Prostate gland (tissue), 2 donors: Measurements from ENCODE around the gene S100A12. TPM values are rescaled to one million over a fixed set of nuclear protein-coding genes. Genes with fewer than 3 reads are reported as not detected.

Source experiments
- DNase-seq: peaks from one replicate; pipeline ENCODE4 v3.0.0-alpha.2; 2019; ENCODE audit warnings: low spot score
- H3K27ac ChIP-seq, 2 donors: fragments of 200-600 bp; sonication (generic); 2 replicates each; pipeline ENCODE4 v1.5.1; 2017 to 2019
- H3K27me3 ChIP-seq: fragments of 200-600 bp; sonication (generic); replicated peaks from 2 replicates; pipeline ENCODE4 v1.5.1; 2019; ENCODE audit not compliant: insufficient read depth
- H3K36me3 ChIP-seq, 2 donors: fragments of 200-600 bp; sonication (generic); 1 replicate in 1 of 2; 2 replicates in 1 of 2; pipeline versions ENCODE4 v1.5.1 to v1.8.1; 2017 to 2019
- H3K4me1 ChIP-seq: fragments of 200-600 bp; sonication (generic); replicated peaks from 2 replicates; pipeline ENCODE4 v1.5.1; 2019
- H3K4me3 ChIP-seq, 2 donors: fragments of 200-600 bp; sonication (generic); 2 replicates each; pipeline ENCODE4 v1.5.1; 2017 to 2019
- H3K9me3 ChIP-seq: fragments of 200-600 bp; sonication (generic); 2 replicates; pipeline ENCODE4 v1.5.1; 2017
- POLR2A ChIP-seq: fragments of 450-650 bp; IDR thresholded peaks from one replicate; pipeline ENCODE4 v1.6.1; 2016; ENCODE audit warnings: antibody characterized with exemption, mild to moderate bottlenecking
- POLR2AphosphoS5 ChIP-seq: sonication (generic); formaldehyde crosslinking; IDR thresholded peaks from one replicate; pipeline ENCODE4 v1.6.1; 2017; ENCODE audit warnings: antibody characterized with exemption
- WGBS: methylation state at CpG from one replicate; pipeline ENCODE4 v1.1.5; 2018; 5-methylcytosine and 5-hydroxymethylcytosine counted together
- intact Hi-C: fragments of 100-400 bp; cut with DNase I; formaldehyde crosslinking; loops from one replicate; pipeline ENCODE4 v1.14.2; 2022
- total RNA-seq, 2 donors: library from RNA; depleted of rRNA; stranded (reverse); fragments of >200 nt; gene quantifications; one replicate each; pipeline ENCODE4 v1.1.0, GENCODE V29; 2016
- TF ChIP-seq, protein P1 (sequence below), 4 experiments: fragments of 200-600 bp in 2 of 4; fragments of 450-650 bp in 2 of 4; sonication (generic) in 2 of 4; IDR thresholded peaks; 1 replicate in 3 of 4; 2 replicates in 1 of 4; pipeline ENCODE4 v1.5.1; 2016 to 2019; ENCODE audit warnings: antibody characterized with exemption in 4 of 4, mild to moderate bottlenecking in 2 of 4, moderate library complexity in 2 of 4

S100A12 gene
- total RNA-seq, 2 donors from 2014 or later: not detected

DNA sequence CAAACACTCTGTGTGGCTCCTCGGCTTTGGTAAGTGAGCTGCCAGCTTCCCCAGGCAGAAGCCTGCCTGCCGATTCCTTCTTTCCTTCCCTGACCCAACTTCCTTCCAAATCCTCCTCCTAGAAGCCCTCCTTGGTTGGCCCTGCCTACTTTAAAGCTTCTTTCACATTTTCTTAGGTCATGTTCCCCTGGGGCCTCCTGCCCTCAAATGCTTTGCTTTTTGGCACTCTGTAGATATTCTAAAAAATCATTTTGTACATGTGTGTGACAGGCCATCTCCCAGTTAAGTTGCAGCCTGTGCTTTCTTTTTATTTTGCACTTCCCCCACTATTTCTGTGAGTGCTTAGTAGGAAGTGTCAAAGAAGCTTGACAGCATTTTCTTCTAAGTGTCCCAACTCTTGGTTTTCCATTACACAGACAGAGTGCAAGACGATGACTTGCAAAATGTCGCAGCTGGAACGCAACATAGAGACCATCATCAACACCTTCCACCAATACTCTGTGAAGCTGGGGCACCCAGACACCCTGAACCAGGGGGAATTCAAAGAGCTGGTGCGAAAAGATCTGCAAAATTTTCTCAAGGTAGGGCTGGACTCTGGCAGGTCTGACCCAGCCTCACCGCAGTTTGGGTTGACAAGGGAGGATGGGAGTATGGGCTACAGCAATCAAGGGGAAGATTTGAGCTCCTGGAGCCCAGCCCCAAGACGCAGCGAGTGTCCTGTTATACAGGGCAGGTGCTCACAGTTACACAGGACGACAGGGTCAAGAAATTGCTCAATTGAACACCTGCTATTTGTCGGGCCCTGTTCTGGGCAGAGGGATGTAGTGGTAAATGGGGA is 17.3 kb downstream of the S100A12 start, which contains the start of gene S100A9:
Gene S100A9 (plus strand): TSS at position 2 of the 838 bp plus-strand sequence. CDS start 430 bp downstream, at position 432.
- DNase-seq: no peak
- no peaks in the 10 kb centered on the region for H3K36me3 ChIP-seq
- H3K27ac ChIP-seq: peak within 1 kb of the TSS in 1 of 2 donors; percentile 7
- intact Hi-C loops: no loop called here
- H3K27me3 ChIP-seq: no peaks in the 10 kb centered on the region
- H3K4me3 ChIP-seq: no peak within 1 kb of the TSS
- no peaks in the 10 kb centered on the region for H3K4me1 ChIP-seq
- no peaks in the 10 kb centered on the region for H3K9me3 ChIP-seq
- no peak for TF ChIP-seq POLR2A
- no peak for TF ChIP-seq POLR2AphosphoS5
- TF ChIP-seq, protein P1, sequence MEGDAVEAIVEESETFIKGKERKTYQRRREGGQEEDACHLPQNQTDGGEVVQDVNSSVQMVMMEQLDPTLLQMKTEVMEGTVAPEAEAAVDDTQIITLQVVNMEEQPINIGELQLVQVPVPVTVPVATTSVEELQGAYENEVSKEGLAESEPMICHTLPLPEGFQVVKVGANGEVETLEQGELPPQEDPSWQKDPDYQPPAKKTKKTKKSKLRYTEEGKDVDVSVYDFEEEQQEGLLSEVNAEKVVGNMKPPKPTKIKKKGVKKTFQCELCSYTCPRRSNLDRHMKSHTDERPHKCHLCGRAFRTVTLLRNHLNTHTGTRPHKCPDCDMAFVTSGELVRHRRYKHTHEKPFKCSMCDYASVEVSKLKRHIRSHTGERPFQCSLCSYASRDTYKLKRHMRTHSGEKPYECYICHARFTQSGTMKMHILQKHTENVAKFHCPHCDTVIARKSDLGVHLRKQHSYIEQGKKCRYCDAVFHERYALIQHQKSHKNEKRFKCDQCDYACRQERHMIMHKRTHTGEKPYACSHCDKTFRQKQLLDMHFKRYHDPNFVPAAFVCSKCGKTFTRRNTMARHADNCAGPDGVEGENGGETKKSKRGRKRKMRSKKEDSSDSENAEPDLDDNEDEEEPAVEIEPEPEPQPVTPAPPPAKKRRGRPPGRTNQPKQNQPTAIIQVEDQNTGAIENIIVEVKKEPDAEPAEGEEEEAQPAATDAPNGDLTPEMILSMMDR (IDR thresholded peaks at IDR 0.05): no peak
- WGBS: 75% methylated on average over 11 of the region's 11 CpGs

GRCh38 chr1:153357076-153357852 is 18.2 kb downstream of the S100A12 start:
- no peaks in the 10 kb centered on the region for H3K9me3 ChIP-seq
- H3K36me3 ChIP-seq: no peaks in the 10 kb centered on the region
- H3K4me3 ChIP-seq: no peak overlapping the region
- intact Hi-C loops: no loop called here
- TF ChIP-seq POLR2A (no peak), POLR2AphosphoS5 (peak; percentile 67)
- peak; percentile 72 for DNase-seq
- no peaks in the 10 kb centered on the region for H3K4me1 ChIP-seq
- 68% methylated on average over 8 of the region's 10 CpGs for WGBS
- H3K27me3 ChIP-seq: no peaks in the 10 kb centered on the region
- peak overlapping the region in 1 of 2 donors; percentile 7 for H3K27ac ChIP-seq

- H3K4me1 ChIP-seq: no peaks in the 10 kb centered on the region
- H3K9me3 ChIP-seq: no peaks in the 10 kb centered on the region
- no peak overlapping the region for H3K27ac ChIP-seq
- no peaks in the 10 kb centered on the region for H3K27me3 ChIP-seq
- WGBS: 86% methylated on average over 8 of the region's 8 CpGs
- TF ChIP-seq, protein P1 (IDR thresholded peaks at IDR 0.05): no peak
- TF ChIP-seq POLR2A: no peak
- TF ChIP-seq POLR2AphosphoS5: no peak
- H3K4me3 ChIP-seq: no peak overlapping the region
- intact Hi-C loops: no loop called here
- no peaks in the 10 kb centered on the region for H3K36me3 ChIP-seq
- DNase-seq: no peak
Measured at GRCh38 chr1:153356392-153357075, 18.9 kb downstream of the S100A12 start.

DNA sequence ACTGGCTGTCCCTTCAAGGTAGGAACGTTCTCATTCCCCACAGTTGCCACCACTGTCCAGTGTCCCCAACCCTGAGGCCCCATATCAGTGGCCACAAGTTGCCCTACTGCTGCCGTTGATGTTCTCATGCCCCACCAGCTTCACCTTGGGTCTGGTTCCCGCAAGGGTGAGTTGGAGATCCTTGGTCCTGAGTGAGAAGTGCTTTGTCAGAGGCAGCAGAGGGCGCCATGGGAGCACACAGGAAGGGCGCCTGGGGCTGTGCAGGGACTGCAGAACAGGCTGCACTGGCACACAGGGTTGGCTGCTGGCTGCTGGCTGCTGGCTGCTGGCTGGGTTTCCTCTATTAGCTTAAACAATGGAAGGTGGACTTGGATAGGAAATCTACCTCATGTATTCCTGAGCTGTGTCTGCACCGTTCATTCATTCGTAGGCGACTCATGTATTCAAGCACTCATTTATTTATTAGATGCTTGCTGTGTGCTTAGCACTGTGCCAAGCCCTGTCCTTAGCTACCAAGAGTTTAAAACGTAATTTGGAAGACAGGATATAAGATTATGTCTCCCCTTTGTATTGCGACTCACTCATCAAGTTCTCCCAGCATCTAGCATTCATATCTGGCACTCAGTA is 19.9 kb downstream of the S100A12 start:
- no peaks in the 10 kb centered on the region for H3K36me3 ChIP-seq
- peak; percentile 18 for DNase-seq
- H3K9me3 ChIP-seq: no peaks in the 10 kb centered on the region
- no peak overlapping the region for H3K4me3 ChIP-seq
- TF ChIP-seq, protein P1 (IDR thresholded peaks at IDR 0.05): peak in 1 of 4 experiments; percentile 62
- TF ChIP-seq POLR2A (no peak), POLR2AphosphoS5 (no peak)
- 55% methylated on average over 10 of the region's 10 CpGs for WGBS
- no peak overlapping the region for H3K27ac ChIP-seq
- intact Hi-C loops: no loop called here
- H3K27me3 ChIP-seq: no peaks in the 10 kb centered on the region
- no peaks in the 10 kb centered on the region for H3K4me1 ChIP-seq
